Astrocyte of the hippocampus (primary cell): Measurements from ENCODE around the gene CLEC19A.

Source experiments
- DNase-seq: peaks from one replicate; pipeline ENCODE4 v3.0.0; 2011; ENCODE audit warnings: low read depth, low spot score

Gene CLEC19A

DNA sequence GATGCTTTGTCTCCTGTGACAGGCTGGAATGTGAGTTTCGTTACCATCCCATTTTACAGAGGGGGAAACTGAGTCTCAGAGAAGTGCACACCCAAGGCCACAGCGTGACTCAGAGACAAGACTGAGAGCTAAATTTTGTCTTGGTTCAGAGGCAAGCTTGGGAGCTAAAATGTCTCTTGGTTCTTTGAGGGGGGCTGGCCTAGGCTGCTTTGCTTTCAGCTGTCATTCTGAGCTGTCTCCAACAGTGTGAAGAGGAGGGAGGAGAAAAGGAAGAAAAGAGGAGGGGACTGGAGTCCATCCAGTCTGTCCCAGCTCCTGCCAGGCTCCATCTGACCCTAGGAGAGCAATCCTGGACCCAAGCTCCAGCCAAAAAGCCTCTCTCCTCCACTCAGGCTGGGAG is at the start of gene CLEC19A:
Gene CLEC19A (plus strand): TSS at position 301 of the 400 bp plus-strand sequence. CDS start 121 bp downstream, outside the sequence.
- DNase-seq: no peak

DNA sequence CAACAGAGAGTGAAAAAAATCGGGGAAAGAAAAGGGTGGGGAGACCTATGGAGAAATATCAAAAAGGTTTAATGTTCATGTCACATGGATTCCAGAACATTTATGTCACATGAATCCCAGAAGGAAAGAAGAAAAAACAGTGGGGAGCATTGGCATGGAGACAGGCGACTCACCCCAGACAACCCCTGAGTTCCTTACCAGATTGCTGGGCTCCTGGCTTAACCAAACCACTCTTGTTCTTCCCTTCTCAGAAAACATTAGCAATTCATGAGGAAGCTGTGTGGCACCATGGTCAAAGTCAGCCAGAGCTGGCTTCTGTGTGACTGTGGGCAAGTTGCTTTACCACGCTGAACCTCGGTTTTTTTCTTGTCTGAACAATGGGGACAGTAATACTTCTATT is 49.6 kb upstream of the CLEC19A start:
- no peak for DNase-seq

DNA sequence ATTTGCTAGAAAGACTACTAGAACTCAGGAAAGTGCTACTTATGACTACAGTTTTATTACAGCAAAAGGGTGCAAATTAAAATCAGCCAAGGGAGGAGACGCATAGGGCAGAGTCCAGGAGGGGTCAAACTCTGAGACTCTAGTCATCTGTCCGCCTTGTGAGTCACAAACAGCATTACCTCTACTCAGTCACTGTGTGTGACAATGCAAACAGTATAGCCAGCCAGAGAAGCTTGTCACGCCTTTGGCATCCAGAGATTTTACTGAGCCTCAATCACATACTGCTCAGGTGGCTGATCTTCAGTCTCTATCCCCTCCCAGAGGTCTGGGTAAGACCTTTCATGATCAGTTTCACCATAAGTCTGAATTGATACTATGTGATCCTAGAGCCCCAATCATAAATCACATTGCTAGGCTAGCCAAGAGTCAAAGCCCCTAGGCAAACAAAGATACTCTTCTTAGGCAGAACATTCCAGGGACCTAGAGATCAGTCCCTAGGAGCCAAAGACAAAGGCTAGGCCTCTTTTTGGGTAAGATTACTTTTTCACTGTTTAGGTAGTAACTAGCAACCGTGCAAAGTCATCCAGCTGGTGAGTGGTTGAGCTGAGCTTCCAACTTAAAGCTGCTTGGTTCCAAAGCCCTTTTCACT is 48.8 kb upstream of the CLEC19A start:
- DNase-seq: peak; percentile 19

DNA sequence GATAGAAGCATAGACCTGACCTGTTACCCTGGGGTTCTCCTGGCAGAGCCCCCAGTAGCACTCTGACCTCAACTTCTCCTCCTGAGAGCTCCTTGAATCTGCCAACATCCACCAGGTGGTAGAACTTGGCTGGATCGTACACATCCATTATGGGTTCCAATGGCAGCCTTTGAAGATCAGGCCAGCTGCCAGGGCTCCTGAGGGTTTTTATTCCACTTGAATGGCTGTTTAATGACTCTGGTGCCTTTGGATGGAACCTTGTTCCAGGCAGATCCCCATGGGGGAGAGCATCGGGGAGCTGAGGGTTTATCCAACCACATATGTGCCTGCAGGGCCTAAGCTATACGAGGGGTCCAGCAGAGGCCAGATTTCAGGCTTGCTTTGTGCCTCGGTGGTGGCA is 47.1 kb upstream of the CLEC19A start:
- no peak for DNase-seq

DNA sequence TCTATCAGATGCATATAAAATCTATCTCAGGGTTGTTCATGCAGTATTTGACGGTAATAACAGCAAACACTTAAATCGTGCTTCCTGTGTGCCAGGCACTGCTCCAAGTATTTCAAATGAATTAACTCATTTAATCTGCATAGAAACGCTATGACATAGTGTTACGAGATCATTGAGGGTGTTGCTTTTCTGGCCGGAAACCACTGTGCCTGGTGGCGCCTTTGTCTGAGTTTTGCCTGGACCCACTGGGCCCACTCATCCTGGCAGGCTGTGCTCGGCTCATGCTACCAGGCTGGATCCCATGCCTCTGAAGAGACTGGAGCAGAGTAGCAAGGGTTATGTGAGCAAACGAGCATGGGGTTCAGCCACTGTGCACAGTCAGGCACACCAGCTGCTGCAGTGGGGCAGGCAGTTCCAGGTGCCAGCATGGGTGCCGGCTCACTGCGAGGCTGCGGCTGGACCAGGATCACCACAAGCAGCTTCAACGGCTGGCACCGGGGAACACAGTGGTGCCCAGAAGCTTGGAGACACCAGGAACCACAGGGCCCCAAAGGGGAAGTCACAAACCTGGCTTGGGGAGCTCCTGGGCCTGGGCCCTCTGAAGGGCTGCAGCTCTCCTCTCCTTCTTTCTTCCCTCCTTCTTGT is 45.9 kb upstream of the CLEC19A start:
- no peak for DNase-seq

DNA sequence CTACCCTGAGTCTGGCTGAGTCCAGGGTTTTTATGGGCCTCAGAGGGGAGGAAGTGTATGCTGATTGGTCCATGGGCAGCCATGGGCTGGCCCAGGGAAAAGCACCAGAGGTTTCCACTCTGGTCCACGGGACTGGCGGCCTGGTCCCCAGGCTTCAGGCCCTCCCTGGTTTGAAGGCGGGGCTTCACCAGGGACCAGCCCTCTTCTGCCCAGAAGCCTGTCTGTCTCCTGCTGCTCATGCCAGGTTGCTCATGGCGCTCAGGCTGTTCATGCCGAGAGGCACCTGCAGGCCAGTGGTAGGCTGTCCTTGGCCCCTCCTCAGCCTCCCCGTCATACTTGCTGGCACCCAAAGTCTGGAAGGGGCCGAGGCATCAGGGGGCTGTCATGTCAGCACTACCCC is 45.0 kb upstream of the CLEC19A start:
- no peak for DNase-seq

DNA sequence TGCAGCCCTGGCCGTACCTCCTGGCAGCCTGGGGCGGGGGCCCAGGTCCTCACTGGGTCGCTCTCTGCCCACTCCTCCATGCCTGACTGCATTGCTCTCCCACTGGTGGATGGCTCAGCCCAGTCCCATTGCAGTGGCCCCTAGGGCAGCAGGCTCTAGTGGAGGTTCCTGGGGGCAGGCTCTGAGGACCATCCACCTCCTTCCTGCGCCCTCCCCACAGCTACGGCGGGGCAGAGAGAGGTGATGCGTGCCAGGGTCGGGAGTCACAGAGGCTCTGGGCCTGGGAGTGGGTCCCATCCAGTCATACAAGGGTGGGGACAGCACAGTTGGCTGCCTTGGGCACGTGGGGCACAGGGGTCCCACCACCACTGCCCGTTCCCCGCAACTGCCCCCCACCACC is 44.0 kb upstream of the CLEC19A start:
- DNase-seq: no peak

DNA sequence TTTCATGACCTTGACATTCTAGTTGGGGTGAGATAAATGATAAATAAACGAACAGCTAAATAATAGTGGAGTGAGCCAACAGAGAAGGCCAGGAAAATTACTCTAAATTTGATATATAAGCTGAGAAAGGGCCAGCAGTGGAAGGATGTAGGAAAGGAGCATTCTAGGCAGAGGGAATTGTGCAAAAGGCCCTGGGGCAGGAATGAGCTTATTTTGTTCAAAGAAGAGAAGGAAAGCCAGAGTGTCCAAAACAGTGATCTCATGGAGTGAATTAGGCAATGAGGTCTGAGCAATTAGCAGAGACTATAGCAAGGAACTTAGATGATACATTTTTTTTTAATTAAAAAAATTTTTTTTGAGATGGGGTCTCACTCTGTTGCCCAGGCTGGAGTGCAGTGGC is 43.3 kb upstream of the CLEC19A start:
- no peak for DNase-seq

DNA sequence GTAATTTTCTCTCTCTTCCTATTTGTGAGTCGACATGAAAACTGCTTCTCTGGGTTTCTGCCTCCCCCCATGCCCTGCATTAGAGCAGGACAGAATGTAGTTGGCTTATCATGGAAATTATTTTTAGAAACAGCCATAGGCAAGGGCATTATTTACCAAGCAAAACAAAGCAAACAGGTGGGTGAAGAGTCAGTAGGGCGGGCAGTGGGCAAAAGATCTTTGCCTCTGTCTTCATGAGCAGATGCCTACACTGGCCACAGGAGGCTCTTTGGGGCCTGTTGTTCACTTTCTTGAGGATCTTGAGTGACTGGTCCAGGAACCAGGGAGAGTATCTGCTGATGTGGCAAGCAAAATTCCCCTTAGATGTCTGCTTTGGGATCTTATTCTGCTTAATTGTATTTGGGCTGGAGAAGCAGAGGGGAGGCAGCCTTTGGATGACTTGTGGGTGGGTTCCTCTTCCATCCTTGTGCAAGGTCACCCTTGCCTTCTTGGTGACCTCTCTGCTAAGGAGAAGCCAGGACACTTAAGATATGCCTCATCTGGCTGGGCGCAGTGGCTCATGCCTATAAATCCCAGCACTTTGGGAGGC is 42.5 kb upstream of the CLEC19A start:
- no peak for DNase-seq

DNA sequence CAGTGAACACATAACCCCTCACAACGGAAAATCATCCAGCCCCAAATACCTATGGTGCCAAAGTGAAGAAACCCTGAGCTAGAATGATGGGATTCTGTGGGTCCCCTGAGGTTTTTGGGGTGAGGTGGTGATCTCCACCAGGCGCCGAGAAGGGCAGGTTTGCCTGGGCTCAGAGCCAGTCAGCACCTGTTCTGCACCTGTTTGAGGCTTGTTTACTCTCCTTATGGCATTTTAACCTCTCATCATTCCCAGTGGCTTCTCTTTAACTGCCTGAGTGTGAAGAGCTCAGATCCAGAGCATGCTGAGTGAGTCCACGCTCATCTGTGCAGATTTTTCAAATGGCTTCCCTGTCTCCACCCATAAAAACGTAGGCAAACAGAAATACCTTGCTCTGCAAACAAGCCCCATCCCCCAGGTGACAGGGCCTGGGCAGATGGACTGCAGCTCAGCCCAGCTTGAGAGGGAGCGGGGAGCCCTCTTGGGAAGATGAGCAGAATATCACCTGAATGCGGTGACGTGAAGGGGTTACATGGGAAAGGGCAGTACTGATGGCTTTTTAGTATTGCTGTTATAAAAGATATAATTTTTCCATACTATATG is 40.1 kb upstream of the CLEC19A start:
- no peak for DNase-seq

DNA sequence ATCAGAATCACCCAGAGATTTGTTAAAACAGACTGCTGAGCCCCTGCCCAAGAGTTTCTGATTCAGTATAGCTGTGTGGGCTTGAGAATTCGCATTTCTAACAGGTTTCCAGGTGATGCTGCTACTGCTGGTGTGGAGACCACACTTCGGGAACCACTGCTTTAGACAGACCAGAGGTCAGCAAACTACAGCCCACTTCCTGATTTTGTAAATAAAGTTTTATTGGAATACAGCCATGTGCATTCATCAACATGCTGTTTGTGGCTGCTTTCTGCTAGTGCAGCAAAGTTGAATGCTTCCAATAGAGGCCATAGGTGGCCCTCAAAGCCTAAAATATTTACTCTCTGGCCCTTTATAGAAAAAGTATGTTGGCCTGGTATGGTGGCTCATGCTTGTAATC is 32.6 kb upstream of the CLEC19A start:
- no peak for DNase-seq

DNA sequence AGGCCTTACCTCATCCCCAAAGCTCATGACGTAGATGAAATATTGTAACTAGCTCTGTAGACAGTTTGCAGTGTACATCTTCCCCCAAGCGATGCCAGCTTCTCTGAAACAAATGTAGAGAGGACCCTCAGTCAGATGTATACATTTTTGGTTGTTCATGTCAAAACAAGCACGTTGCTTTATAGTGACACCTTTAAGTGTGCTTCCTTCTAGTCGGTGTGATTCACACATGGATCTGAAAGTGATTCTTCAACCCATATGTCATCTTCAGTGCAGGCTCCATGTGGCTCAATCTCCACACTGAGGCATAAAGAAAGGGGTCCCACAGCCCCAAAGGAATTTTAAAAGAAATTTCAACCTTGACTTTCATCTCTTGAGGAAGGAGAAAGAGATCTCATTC is 30.9 kb upstream of the CLEC19A start:
- DNase-seq: no peak

DNA sequence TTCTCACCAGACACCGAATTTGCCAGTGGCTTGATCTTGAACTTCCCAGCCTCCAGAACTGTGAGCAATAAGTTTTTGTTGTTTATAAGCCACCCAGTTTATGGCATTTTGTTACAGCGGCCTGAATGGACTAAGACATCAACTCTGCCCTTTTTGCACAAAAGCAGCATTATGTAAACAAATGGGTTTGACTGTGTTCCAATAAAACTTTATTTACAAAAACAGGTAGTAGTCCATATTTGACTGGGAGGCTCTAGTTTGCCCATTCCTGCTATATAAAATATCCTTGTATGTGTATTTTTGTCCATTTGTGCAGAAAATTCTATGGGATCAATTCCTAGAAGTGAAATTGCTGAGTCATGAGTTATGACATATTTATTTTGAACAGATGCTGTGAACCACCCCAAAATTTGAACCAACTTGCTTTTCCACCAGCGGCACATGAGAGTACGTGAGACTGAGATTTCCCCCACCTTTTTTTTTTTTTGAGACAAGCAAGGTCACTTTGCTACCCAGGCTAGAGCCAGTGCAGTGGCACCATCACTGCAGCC is 21.3 kb upstream of the CLEC19A start:
- no peak for DNase-seq

DNA sequence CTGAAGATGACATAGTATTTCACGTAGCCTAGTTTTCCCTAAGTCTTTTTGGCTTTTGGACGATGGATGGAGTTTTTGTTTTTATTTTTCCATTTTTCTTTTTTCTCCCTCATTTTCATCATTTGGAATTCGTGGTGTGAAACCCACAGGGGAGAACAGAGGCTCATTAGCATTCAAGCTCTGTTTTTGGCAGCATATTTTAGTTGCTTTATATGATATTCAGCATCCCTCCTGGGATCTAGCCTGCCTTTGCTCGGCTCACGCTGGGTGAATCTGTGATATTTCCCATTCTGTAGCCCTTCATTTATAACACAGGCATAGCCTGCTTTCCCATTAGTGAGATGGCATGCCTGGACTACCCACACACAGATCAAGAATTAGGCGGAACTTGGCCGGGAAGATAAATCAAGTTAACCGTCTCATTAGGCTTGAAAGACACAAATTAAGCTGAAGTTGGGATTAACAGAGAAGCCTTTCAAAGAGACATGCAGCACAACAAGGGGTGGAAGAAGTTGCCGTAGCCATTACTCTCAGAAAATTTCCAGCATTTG is 20.1 kb upstream of the CLEC19A start:
- DNase-seq: peak; percentile 7

DNA sequence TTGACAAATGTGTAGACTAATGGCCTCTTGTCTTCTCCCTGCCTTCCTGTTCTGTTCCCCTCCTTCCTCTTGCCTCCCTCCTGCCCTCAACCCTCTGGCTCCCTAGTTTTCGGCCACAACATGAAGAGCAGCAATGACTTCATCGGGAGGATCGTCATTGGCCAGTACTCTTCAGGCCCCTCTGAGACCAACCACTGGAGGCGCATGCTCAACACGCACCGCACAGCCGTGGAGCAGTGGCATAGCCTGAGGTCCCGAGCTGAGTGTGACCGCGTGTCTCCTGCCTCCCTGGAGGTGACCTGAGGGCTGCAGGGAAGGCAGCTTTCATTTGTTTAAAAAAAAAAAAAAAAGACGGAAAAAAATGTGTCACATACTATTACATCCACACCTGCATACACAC is 18.8 kb upstream of the CLEC19A start:
- DNase-seq: no peak

DNA sequence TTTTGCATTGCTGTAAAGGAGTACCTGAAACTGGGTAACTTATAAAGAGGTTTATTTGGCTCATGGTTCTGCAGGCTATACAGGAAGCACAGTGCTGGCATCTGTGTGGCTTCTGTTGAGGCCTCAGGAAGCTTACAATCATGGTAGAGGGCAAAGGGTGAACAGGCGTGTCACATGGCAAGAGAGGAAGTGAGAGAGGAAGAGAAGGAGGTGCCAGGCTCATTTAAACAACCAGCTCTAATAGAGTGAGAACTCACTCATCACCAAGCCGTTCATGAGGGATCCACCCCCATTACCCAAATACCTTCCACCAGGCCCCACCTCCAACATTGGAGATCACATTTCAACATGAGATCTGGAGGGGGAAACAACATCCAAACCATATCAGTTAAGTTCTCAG is 16.4 kb upstream of the CLEC19A start:
- DNase-seq: no peak

DNA sequence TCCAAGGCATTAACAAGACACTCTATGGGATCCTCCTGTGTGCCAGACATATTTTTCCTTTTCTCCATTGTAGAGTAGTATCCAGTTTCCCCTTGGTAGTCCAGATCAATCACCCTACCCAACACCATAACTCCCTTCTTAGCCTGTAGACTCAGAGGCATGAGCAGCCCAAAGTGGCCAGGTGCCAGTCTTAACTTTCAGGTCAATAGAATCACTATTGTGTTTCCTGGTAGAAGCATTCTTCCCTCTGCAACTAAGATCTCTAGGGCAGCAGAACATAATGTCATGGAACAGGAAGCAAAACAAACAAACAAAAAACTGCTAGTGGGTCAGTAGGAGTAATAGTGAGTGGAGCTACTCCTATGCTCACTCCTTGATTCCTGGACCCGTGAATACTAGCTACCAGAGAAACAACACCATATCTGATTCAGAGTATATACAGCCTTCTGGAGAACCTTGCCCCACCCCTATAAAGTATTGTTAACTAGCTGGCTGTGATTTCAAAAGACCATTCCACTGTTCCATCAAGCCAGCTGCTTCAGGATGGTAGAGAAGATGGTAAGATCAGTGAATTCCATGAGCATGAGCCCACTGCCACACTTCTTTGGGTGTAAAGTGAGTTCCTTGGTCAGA is 11.2 kb upstream of the CLEC19A start:
- no peak for DNase-seq

DNA sequence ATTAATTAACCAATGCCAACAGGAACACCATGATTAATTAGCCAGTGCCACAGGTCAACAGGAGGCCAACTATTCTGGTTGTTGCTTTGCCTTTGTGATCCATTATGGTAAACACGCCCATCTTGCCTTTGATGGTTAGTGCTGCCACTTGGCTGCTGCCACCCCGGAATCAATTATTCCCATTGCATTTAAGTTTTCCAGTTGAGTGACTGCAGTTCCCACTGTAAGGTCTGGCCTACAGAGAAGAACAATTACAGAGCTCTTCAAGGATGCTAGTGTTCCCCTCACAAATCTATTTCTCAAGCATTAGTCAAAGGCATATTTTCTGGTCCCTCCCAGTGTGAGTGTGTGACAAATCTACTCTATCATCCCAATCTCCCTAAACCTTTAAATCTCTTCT is 7.1 kb upstream of the CLEC19A start:
- no peak for DNase-seq

DNA sequence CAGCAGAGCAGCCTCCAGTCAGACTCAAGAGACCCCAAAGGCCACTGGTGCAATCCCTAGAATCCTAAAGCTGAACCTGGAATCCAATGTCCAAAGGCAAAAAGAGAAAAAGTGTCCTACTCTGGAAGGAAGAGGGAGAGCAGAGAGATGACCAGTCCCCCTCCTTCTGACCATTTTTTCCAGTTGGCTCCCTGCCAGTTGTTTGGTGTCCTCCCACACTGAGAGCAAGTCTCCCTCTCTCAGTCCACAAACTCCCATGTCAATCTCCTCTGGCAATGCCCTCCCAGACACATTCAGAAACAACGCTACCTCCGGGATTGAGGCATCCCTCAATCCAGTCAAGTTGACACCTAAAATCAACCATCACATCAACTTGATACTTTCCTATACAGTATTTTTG is 4.3 kb upstream of the CLEC19A start:
- DNase-seq: no peak

DNA sequence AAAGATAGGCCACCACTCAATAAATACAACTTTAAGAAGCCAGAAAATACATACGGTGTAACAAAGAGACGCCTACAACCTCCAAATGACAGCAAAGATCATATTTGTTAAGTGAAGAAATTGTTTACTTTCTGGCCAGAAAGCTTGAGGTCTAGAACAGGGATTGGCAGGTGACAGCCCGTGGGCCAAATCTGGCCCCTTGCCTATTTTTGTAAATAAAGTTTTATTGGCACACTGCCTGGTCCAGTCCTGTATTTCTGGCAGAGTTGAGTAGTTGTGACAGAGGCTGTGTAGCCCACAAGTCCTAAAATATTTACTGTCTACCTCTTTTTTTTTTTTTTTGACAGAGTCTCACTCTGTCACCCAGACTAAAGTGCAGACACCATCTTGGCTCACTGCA is 3.4 kb upstream of the CLEC19A start:
- no peak for DNase-seq

DNA sequence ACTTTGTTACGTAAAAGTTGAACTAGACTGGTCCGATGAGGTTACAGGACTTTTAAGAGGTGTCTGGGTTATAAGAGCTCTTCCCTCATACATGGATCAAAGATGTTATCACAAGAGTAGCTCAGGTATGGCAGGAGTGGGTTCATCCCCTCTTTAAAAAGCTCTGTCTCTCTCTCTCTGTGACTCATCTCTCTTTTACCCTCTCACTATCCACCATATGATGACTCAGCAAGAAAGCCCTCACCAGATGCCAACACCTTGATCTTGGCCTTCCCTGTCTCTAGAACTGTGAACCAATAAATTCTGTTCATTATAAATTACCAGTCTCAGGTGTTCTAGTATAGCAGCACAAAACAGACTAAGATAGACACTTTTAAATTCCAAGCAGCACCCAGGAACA is 1.9 kb upstream of the CLEC19A start:
- DNase-seq: no peak

DNA sequence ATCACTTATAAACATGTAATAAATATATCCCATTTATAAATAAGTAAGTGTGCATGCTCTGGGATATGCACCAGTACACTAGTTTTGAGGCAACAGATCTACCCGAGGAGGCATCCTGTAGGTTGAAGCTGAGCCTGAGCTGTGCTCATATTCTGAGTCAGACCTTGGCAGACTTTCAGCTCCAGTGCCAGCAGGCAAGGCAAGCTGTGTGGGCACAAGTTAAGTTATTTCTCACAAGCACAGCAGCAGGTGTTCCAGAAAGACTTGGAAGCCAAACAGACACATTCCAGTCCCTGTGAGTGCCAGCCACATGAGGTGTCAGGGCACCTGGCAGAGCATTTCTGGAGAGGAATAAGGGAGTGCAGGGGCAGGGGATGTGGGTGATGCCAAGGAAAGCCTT is 1.3 kb upstream of the CLEC19A start:
- peak; percentile 84 for DNase-seq
